ENCODE data around the gene ANKRD53.

DNA sequence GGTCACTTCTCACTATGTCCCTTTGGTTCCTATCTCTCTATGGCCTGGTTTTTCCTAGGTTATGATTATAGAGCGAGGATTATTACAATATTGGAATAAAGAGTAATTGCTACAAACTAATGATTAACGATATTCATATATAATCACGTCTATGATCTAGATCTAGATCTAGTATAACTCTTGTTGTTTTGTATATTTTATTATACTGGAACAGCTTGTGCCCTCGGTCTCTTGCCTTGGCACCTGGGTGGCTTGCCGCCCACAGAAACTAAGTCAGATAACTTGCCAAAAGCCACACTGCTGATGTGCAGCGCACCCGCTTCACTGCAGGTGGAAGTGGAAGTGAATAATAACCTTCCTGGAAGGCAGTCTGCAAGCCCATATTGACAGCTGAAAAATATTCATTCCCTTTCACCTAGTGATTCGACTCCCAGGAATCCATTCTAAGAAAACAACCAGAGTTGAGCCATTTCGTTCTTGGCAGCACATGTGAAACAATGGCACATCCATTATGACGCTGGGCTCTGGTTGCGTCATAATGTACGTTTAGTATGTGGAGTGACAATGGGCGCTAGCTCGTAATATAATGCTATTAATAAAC is 725 bp upstream of the ANKRD53 start:
- TF ChIP-seq POLR2A (IDR thresholded peaks at IDR 0.05), result no peak
- TF ChIP-seq, protein P1, sequence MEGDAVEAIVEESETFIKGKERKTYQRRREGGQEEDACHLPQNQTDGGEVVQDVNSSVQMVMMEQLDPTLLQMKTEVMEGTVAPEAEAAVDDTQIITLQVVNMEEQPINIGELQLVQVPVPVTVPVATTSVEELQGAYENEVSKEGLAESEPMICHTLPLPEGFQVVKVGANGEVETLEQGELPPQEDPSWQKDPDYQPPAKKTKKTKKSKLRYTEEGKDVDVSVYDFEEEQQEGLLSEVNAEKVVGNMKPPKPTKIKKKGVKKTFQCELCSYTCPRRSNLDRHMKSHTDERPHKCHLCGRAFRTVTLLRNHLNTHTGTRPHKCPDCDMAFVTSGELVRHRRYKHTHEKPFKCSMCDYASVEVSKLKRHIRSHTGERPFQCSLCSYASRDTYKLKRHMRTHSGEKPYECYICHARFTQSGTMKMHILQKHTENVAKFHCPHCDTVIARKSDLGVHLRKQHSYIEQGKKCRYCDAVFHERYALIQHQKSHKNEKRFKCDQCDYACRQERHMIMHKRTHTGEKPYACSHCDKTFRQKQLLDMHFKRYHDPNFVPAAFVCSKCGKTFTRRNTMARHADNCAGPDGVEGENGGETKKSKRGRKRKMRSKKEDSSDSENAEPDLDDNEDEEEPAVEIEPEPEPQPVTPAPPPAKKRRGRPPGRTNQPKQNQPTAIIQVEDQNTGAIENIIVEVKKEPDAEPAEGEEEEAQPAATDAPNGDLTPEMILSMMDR (IDR thresholded peaks at IDR 0.05), result no peak
